ENCODE data around the gene STOX1. TPM values are rescaled to one million over a fixed set of nuclear protein-coding genes. Genes with fewer than 3 reads are reported as not detected.

Gene STOX1
- polyA plus RNA-seq, 3 donors, result 0.03 TPM; not detected in 2

- H4K20me1 ChIP-seq (ENCODE audit: insufficient read depth, low read length), result no peaks in the 10 kb centered on the region
- intact Hi-C loops (cut with micrococcal nuclease), result no loop called here
- H3K4me1 ChIP-seq (ENCODE audit: control insufficient read depth in 1 of 2, insufficient read depth in 2 of 2, low read length in 2 of 2), result no peaks in the 10 kb centered on the region
- Mint-ChIP-seq H3K27ac (no peak overlapping the region), H3K27me3 (ENCODE audit: low read depth in 3 of 3) (peaks cover 0 to 6% (median 0%) of the 10 kb centered on the region in 3 donors), H3K9me3 (peaks cover 0 to 2% (median 0%) of the 10 kb centered on the region in 7 donors), H3K36me3 (no peaks in the 10 kb centered on the region), H3K4me3 (no peak overlapping the region), H3K4me1 (no peaks in the 10 kb centered on the region)
- H3K9me3 ChIP-seq (replicated peaks in 1 of 2; ENCODE audit: control insufficient read depth in 1 of 2, insufficient read depth in 1 of 2, low read length in 2 of 2), result no peaks in the 10 kb centered on the region
- no peak for DNase-seq
- H2AFZ ChIP-seq (ENCODE audit: insufficient read depth, low read depth, low read length, poor library complexity, severe bottlenecking), result no peak overlapping the region
- no peak overlapping the region for H3K4me2 ChIP-seq (replicated peaks; ENCODE audit: extremely low read depth, low read length, poor library complexity, severe bottlenecking)
- TF ChIP-seq, protein P1, sequence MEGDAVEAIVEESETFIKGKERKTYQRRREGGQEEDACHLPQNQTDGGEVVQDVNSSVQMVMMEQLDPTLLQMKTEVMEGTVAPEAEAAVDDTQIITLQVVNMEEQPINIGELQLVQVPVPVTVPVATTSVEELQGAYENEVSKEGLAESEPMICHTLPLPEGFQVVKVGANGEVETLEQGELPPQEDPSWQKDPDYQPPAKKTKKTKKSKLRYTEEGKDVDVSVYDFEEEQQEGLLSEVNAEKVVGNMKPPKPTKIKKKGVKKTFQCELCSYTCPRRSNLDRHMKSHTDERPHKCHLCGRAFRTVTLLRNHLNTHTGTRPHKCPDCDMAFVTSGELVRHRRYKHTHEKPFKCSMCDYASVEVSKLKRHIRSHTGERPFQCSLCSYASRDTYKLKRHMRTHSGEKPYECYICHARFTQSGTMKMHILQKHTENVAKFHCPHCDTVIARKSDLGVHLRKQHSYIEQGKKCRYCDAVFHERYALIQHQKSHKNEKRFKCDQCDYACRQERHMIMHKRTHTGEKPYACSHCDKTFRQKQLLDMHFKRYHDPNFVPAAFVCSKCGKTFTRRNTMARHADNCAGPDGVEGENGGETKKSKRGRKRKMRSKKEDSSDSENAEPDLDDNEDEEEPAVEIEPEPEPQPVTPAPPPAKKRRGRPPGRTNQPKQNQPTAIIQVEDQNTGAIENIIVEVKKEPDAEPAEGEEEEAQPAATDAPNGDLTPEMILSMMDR (IDR thresholded peaks at IDR 0.05), result no peak
- no peaks in the 10 kb centered on the region for H3K79me2 ChIP-seq (ENCODE audit: insufficient read depth, low read length)
- no peak overlapping the region for H3K4me3 ChIP-seq (replicated peaks in 1 of 3; ENCODE audit: low read depth in 2 of 3, low read length in 3 of 3)
- H3K27me3 ChIP-seq (ENCODE audit: control insufficient read depth in 2 of 2, insufficient read depth in 2 of 2, low read length in 2 of 2), result no peaks in the 10 kb centered on the region
- H3K36me3 ChIP-seq (replicated peaks in 1 of 2; ENCODE audit: control insufficient read depth in 1 of 2, insufficient read depth in 2 of 2, low read length in 2 of 2), result no peaks in the 10 kb centered on the region
- WGBS (ENCODE audit: insufficient coverage), result 100% methylated on average over 1 of the region's 2 CpGs
- H3K27ac ChIP-seq (ENCODE audit: low read depth in 1 of 2, low read length in 2 of 2), result no peak overlapping the region
- H3K9ac ChIP-seq (ENCODE audit: insufficient read depth, low read length, poor library complexity, severe bottlenecking), result no peak overlapping the region
These were observed 52.3 kb downstream of the STOX1 start for GRCh38 chr10:68879628-68880027.

GRCh38 chr10:68880181-68880580 lies 52.9 kb downstream of the STOX1 start:
- H3K27ac ChIP-seq (ENCODE audit: low read depth in 1 of 2, low read length in 2 of 2), result no peak overlapping the region
- no peaks in the 10 kb centered on the region for H3K27me3 ChIP-seq (ENCODE audit: control insufficient read depth in 2 of 2, insufficient read depth in 2 of 2, low read length in 2 of 2)
- no peak for DNase-seq
- H3K9ac ChIP-seq (ENCODE audit: insufficient read depth, low read length, poor library complexity, severe bottlenecking), result no peak overlapping the region
- Mint-ChIP-seq H3K9me3 (peaks cover 0 to 2% (median 0%) of the 10 kb centered on the region in 7 donors), H3K36me3 (no peaks in the 10 kb centered on the region), H3K4me1 (no peaks in the 10 kb centered on the region), H3K27me3 (ENCODE audit: low read depth in 3 of 3) (peaks cover 0 to 6% (median 0%) of the 10 kb centered on the region in 3 donors), H3K4me3 (no peak overlapping the region), H3K27ac (peak overlapping the region in 1 of 7 donors; percentile 51)
- H3K79me2 ChIP-seq (ENCODE audit: insufficient read depth, low read length), result no peaks in the 10 kb centered on the region
- no peaks in the 10 kb centered on the region for H4K20me1 ChIP-seq (ENCODE audit: insufficient read depth, low read length)
- intact Hi-C loops (cut with micrococcal nuclease), result no loop called here
- no peak overlapping the region for H2AFZ ChIP-seq (ENCODE audit: insufficient read depth, low read depth, low read length, poor library complexity, severe bottlenecking)
- H3K36me3 ChIP-seq (replicated peaks in 1 of 2; ENCODE audit: control insufficient read depth in 1 of 2, insufficient read depth in 2 of 2, low read length in 2 of 2), result no peaks in the 10 kb centered on the region
- no CpG with 5 or more reads among the region's 4 CpGs for WGBS (ENCODE audit: insufficient coverage)
- H3K4me3 ChIP-seq (replicated peaks in 1 of 3; ENCODE audit: low read depth in 2 of 3, low read length in 3 of 3), result no peak overlapping the region
- no peaks in the 10 kb centered on the region for H3K9me3 ChIP-seq (replicated peaks in 1 of 2; ENCODE audit: control insufficient read depth in 1 of 2, insufficient read depth in 1 of 2, low read length in 2 of 2)
- H3K4me2 ChIP-seq (replicated peaks; ENCODE audit: extremely low read depth, low read length, poor library complexity, severe bottlenecking), result no peak overlapping the region
- TF ChIP-seq, protein P1 (IDR thresholded peaks at IDR 0.05), result no peak
- H3K4me1 ChIP-seq (ENCODE audit: control insufficient read depth in 1 of 2, insufficient read depth in 2 of 2, low read length in 2 of 2), result no peaks in the 10 kb centered on the region
